ENCODE measurements around the gene DLG2.

The DLG2 gene

GRCh38 chr11:85540181-85540580 is 87.0 kb downstream of the DLG2 start:
- H3K79me1 ChIP-seq (replicated peaks; ENCODE audit: low read length, poor library complexity, severe bottlenecking), result no peaks in the 10 kb centered on the region
- no peaks in the 10 kb centered on the region for H3K27me3 ChIP-seq (ENCODE audit: control insufficient read depth in 1 of 2, insufficient read depth in 1 of 2, low read length in 2 of 2)
- H2AK5ac ChIP-seq (ENCODE audit: low read length, severe bottlenecking), result no peak overlapping the region
- H3K23ac ChIP-seq (ENCODE audit: low read length in 2 of 2), result no peak overlapping the region
- no peaks in the 10 kb centered on the region for H3K36me3 ChIP-seq (ENCODE audit: control insufficient read depth in 1 of 2, insufficient read depth in 2 of 2, low read depth in 1 of 2, low read length in 2 of 2)
- no peak overlapping the region for H3K14ac ChIP-seq (ENCODE audit: low read length in 2 of 2)
- no peak overlapping the region for H3K27ac ChIP-seq (ENCODE audit: low read length, poor library complexity, severe bottlenecking)
- no peaks in the 10 kb centered on the region for H3K4me1 ChIP-seq (ENCODE audit: control insufficient read depth, insufficient read depth, low read depth, low read length)
- H2BK120ac ChIP-seq (ENCODE audit: low read depth, low read length), result no peak overlapping the region
- H3K4ac ChIP-seq (ENCODE audit: low read depth in 1 of 2, low read length in 2 of 2), result no peak overlapping the region
- no peak overlapping the region for H2AFZ ChIP-seq (ENCODE audit: low read depth, low read length)
- no peak overlapping the region for H3K18ac ChIP-seq (ENCODE audit: low read depth in 1 of 2, low read length in 2 of 2)
- H3K4me2 ChIP-seq (ENCODE audit: low read length, poor library complexity, severe bottlenecking), result no peak overlapping the region
- no peak overlapping the region for H2BK12ac ChIP-seq (ENCODE audit: low read length in 2 of 2)
- no peak for DNase-seq
- H2BK15ac ChIP-seq (ENCODE audit: low read depth, poor library complexity, severe bottlenecking), result no peak overlapping the region
- H2BK5ac ChIP-seq (ENCODE audit: low read depth, low read length, poor library complexity, severe bottlenecking), result no peak overlapping the region
- 68% methylated on average over 5 of the region's 5 CpGs for WGBS
- H4K8ac ChIP-seq (ENCODE audit: low read length), result no peak overlapping the region
- H3K9me3 ChIP-seq (ENCODE audit: control insufficient read depth, low read length), result no peaks in the 10 kb centered on the region
- H3K4me3 ChIP-seq (ENCODE audit: insufficient read depth in 1 of 2, low read depth in 1 of 2, low read length in 2 of 2), result no peak overlapping the region
- no peak overlapping the region for H3K9ac ChIP-seq (ENCODE audit: low read length)
- no peak overlapping the region for H4K91ac ChIP-seq (ENCODE audit: low read length)

GRCh38 chr11:85539740-85540139 is 87.4 kb downstream of the DLG2 start:
- H3K36me3 ChIP-seq (ENCODE audit: control insufficient read depth in 1 of 2, insufficient read depth in 2 of 2, low read depth in 1 of 2, low read length in 2 of 2), result no peaks in the 10 kb centered on the region
- H3K27ac ChIP-seq (ENCODE audit: low read length, poor library complexity, severe bottlenecking), result no peak overlapping the region
- no peak overlapping the region for H2AK5ac ChIP-seq (ENCODE audit: low read length, severe bottlenecking)
- no peak overlapping the region for H2BK15ac ChIP-seq (ENCODE audit: low read depth, poor library complexity, severe bottlenecking)
- H2AFZ ChIP-seq (ENCODE audit: low read depth, low read length), result no peak overlapping the region
- no peak overlapping the region for H3K4me3 ChIP-seq (ENCODE audit: insufficient read depth in 1 of 2, low read depth in 1 of 2, low read length in 2 of 2)
- no peak overlapping the region for H2BK12ac ChIP-seq (ENCODE audit: low read length in 2 of 2)
- no peak overlapping the region for H3K4me2 ChIP-seq (ENCODE audit: low read length, poor library complexity, severe bottlenecking)
- H3K18ac ChIP-seq (ENCODE audit: low read depth in 1 of 2, low read length in 2 of 2), result no peak overlapping the region
- no peak overlapping the region for H4K91ac ChIP-seq (ENCODE audit: low read length)
- H3K9ac ChIP-seq (ENCODE audit: low read length), result no peak overlapping the region
- no peaks in the 10 kb centered on the region for H3K79me1 ChIP-seq (replicated peaks; ENCODE audit: low read length, poor library complexity, severe bottlenecking)
- H2BK5ac ChIP-seq (ENCODE audit: low read depth, low read length, poor library complexity, severe bottlenecking), result no peak overlapping the region
- WGBS, result 58% methylated on average over 3 of the region's 3 CpGs
- no peak overlapping the region for H4K8ac ChIP-seq (ENCODE audit: low read length)
- H3K9me3 ChIP-seq (ENCODE audit: control insufficient read depth, low read length), result peaks cover 2% of the 10 kb centered on the region
- no peaks in the 10 kb centered on the region for H3K27me3 ChIP-seq (ENCODE audit: control insufficient read depth in 1 of 2, insufficient read depth in 1 of 2, low read length in 2 of 2)
- H3K4me1 ChIP-seq (ENCODE audit: control insufficient read depth, insufficient read depth, low read depth, low read length), result no peaks in the 10 kb centered on the region
- no peak overlapping the region for H3K4ac ChIP-seq (ENCODE audit: low read depth in 1 of 2, low read length in 2 of 2)
- DNase-seq, result no peak
- no peak overlapping the region for H2BK120ac ChIP-seq (ENCODE audit: low read depth, low read length)
- H3K23ac ChIP-seq (ENCODE audit: low read length in 2 of 2), result no peak overlapping the region
- no peak overlapping the region for H3K14ac ChIP-seq (ENCODE audit: low read length in 2 of 2)

GRCh38 chr11:85539029-85539689 is 88.0 kb downstream of the DLG2 start:
- no peak overlapping the region for H2BK12ac ChIP-seq (ENCODE audit: low read length in 2 of 2)
- no peak overlapping the region for H3K18ac ChIP-seq (ENCODE audit: low read depth in 1 of 2, low read length in 2 of 2)
- H4K8ac ChIP-seq (ENCODE audit: low read length), result no peak overlapping the region
- H2AK5ac ChIP-seq (ENCODE audit: low read length, severe bottlenecking), result no peak overlapping the region
- no peak overlapping the region for H2BK120ac ChIP-seq (ENCODE audit: low read depth, low read length)
- H3K4me2 ChIP-seq (ENCODE audit: low read length, poor library complexity, severe bottlenecking), result no peak overlapping the region
- no peak overlapping the region for H3K23ac ChIP-seq (ENCODE audit: low read length in 2 of 2)
- H3K4me3 ChIP-seq (ENCODE audit: insufficient read depth in 1 of 2, low read depth in 1 of 2, low read length in 2 of 2), result no peak overlapping the region
- 86% methylated on average over 1 of the region's 1 CpG for WGBS
- H3K9me3 ChIP-seq (ENCODE audit: control insufficient read depth, low read length), result peaks cover 6% of the 10 kb centered on the region
- H3K27ac ChIP-seq (ENCODE audit: low read length, poor library complexity, severe bottlenecking), result no peak overlapping the region
- H2BK5ac ChIP-seq (ENCODE audit: low read depth, low read length, poor library complexity, severe bottlenecking), result no peak overlapping the region
- H3K27me3 ChIP-seq (ENCODE audit: control insufficient read depth in 1 of 2, insufficient read depth in 1 of 2, low read length in 2 of 2), result no peaks in the 10 kb centered on the region
- H4K91ac ChIP-seq (ENCODE audit: low read length), result no peak overlapping the region
- H2BK15ac ChIP-seq (ENCODE audit: low read depth, poor library complexity, severe bottlenecking), result no peak overlapping the region
- no peaks in the 10 kb centered on the region for H3K36me3 ChIP-seq (ENCODE audit: control insufficient read depth in 1 of 2, insufficient read depth in 2 of 2, low read depth in 1 of 2, low read length in 2 of 2)
- H3K9ac ChIP-seq (ENCODE audit: low read length), result no peak overlapping the region
- H3K4ac ChIP-seq (ENCODE audit: low read depth in 1 of 2, low read length in 2 of 2), result no peak overlapping the region
- no peak for DNase-seq
- no peak overlapping the region for H3K14ac ChIP-seq (ENCODE audit: low read length in 2 of 2)
- no peaks in the 10 kb centered on the region for H3K4me1 ChIP-seq (ENCODE audit: control insufficient read depth, insufficient read depth, low read depth, low read length)
- no peak overlapping the region for H2AFZ ChIP-seq (ENCODE audit: low read depth, low read length)
- H3K79me1 ChIP-seq (replicated peaks; ENCODE audit: low read length, poor library complexity, severe bottlenecking), result no peaks in the 10 kb centered on the region

- H2BK120ac ChIP-seq (ENCODE audit: low read depth, low read length), result no peak overlapping the region
- no peak overlapping the region for H2AFZ ChIP-seq (ENCODE audit: low read depth, low read length)
- no peak overlapping the region for H3K4ac ChIP-seq (ENCODE audit: low read depth in 1 of 2, low read length in 2 of 2)
- H2AK5ac ChIP-seq (ENCODE audit: low read length, severe bottlenecking), result no peak overlapping the region
- no peak overlapping the region for H4K91ac ChIP-seq (ENCODE audit: low read length)
- WGBS, result 86% methylated on average over 13 of the region's 15 CpGs
- H2BK15ac ChIP-seq (ENCODE audit: low read depth, poor library complexity, severe bottlenecking), result no peak overlapping the region
- H3K14ac ChIP-seq (ENCODE audit: low read length in 2 of 2), result no peak overlapping the region
- no peak overlapping the region for H2BK5ac ChIP-seq (ENCODE audit: low read depth, low read length, poor library complexity, severe bottlenecking)
- H3K9me3 ChIP-seq (ENCODE audit: control insufficient read depth, low read length), result peaks cover 6% of the 10 kb centered on the region
- H2BK12ac ChIP-seq (ENCODE audit: low read length in 2 of 2), result no peak overlapping the region
- DNase-seq, result no peak
- H3K23ac ChIP-seq (ENCODE audit: low read length in 2 of 2), result no peak overlapping the region
- no peak overlapping the region for H3K18ac ChIP-seq (ENCODE audit: low read depth in 1 of 2, low read length in 2 of 2)
- H3K79me1 ChIP-seq (replicated peaks; ENCODE audit: low read length, poor library complexity, severe bottlenecking), result no peaks in the 10 kb centered on the region
- no peak overlapping the region for H4K8ac ChIP-seq (ENCODE audit: low read length)
- no peaks in the 10 kb centered on the region for H3K27me3 ChIP-seq (ENCODE audit: control insufficient read depth in 1 of 2, insufficient read depth in 1 of 2, low read length in 2 of 2)
- no peak overlapping the region for H3K4me3 ChIP-seq (ENCODE audit: insufficient read depth in 1 of 2, low read depth in 1 of 2, low read length in 2 of 2)
- no peak overlapping the region for H3K4me2 ChIP-seq (ENCODE audit: low read length, poor library complexity, severe bottlenecking)
- H3K9ac ChIP-seq (ENCODE audit: low read length), result no peak overlapping the region
- H3K36me3 ChIP-seq (ENCODE audit: control insufficient read depth in 1 of 2, insufficient read depth in 2 of 2, low read depth in 1 of 2, low read length in 2 of 2), result no peaks in the 10 kb centered on the region
- H3K27ac ChIP-seq (ENCODE audit: low read length, poor library complexity, severe bottlenecking), result no peak overlapping the region
- H3K4me1 ChIP-seq (ENCODE audit: control insufficient read depth, insufficient read depth, low read depth, low read length), result no peaks in the 10 kb centered on the region
Measured at GRCh38 chr11:85536438-85536837, 90.7 kb downstream of the DLG2 start.

Data from mesenchymal stem cell (in vitro differentiated cells and primary cell).